Measurements from ENCODE around the gene MAMSTR. TPM values are rescaled to one million over a fixed set of nuclear protein-coding genes. Genes with fewer than 3 reads are reported as not detected.
A peak's percentile ranks its signal among the peaks of the same experiment; 100 is the strongest.

MAMSTR gene
- total RNA-seq (1.6 and 2.4 TPM in 2 replicates), polyA plus RNA-seq (0.17 and 0.60 TPM in 2 replicates), polyA minus RNA-seq (0.29 and 0.51 TPM in 2 replicates)
- 1.4 TPM for total RNA-seq (2013)

- TF ChIP-seq CTCF (IDR thresholded peaks at IDR 0.05) = no peak
- no peak for TF ChIP-seq EZH2 (IDR thresholded peaks at IDR 0.05; ENCODE audit: borderline replicate concordance, insufficient read depth, low read depth, low read length, poor library complexity, severe bottlenecking)
- Histone ChIP-seq H3K27ac (ENCODE audit: low read length in 2 of 2) (peak within 1 kb of the TSS; percentile 92 to 93), H3K27me3 (replicated peaks in 1 of 4; ENCODE audit: control extremely low read depth in 1 of 4, control insufficient read depth in 3 of 4, insufficient read depth in 4 of 4, low read length in 3 of 4) (no peaks in the 10 kb centered on the region), H3K4me2 (replicated peaks; ENCODE audit: low read depth, low read length, poor library complexity, severe bottlenecking) (peak within 1 kb of the TSS; percentile 91), H3K79me2 (ENCODE audit: control insufficient read depth, insufficient read depth, low read length) (no peaks in the 10 kb centered on the region), H3K36me3 (replicated peaks in 1 of 2; ENCODE audit: control extremely low read depth in 1 of 2, control insufficient read depth in 1 of 2, extremely low read depth in 1 of 2, insufficient read depth in 2 of 2, low read length in 1 of 2) (no peaks in the 10 kb centered on the region), H2AFZ (ENCODE audit: insufficient read depth, low read depth, low read length, poor library complexity, severe bottlenecking) (peak within 1 kb of the TSS; percentile 91), H3K9ac (ENCODE audit: low read length) (peak within 1 kb of the TSS; percentile 88), H3K4me1 (ENCODE audit: control insufficient read depth in 2 of 2, insufficient read depth in 2 of 2, low read length in 2 of 2) (peaks cover 11 to 23% of the 10 kb centered on the region in 2 donors), H3K4me3 (ENCODE audit: control extremely low read depth in 1 of 5, extremely low read depth in 1 of 5, insufficient read depth in 1 of 5, low read depth in 2 of 5, low read length in 4 of 5) (peak within 1 kb of the TSS in 4 of 5 experiments; percentile 61 to 91 (median 79)), H3K9me3 (ENCODE audit: control extremely low read depth in 1 of 3, control insufficient read depth in 2 of 3, insufficient read depth in 1 of 3, low read length in 2 of 3) (peaks cover 0 to 18% (median 0%) of the 10 kb centered on the region in 3 donors), H4K20me1 (ENCODE audit: control insufficient read depth, insufficient read depth, low read length, poor library complexity, severe bottlenecking) (no peaks in the 10 kb centered on the region)
- ATAC-seq (ENCODE audit: low read depth) (no peak), DNase-seq (no peak)
- CTCF ChIA-PET = interaction anchor here (0.5 to 2.0 kb wide), 2 partner anchors 20 to 70 kb away, joined by 3 to 6 read pairs; no protein-coding TSS in a partner anchor
- intact Hi-C loops (cut with micrococcal nuclease) = loop anchor here (1.0 to 10.0 kb wide), 3 partner anchors 153 to 1305 kb away; partner anchors contain the start of genes PPP1R15A, SYNGR4, TMEM143 and VRK3
- WGBS (ENCODE audit: insufficient coverage) = 91% methylated on average over 33 of the region's 33 CpGs
- H3K9me3 Mint-ChIP-seq (ENCODE audit: insufficient read depth) = no peaks in the 10 kb centered on the region
- peak within 1 kb of the TSS; percentile 98 for H3K4me3 Mint-ChIP-seq
- no peaks in the 10 kb centered on the region for H3K27me3 Mint-ChIP-seq
- peaks cover 17% of the 10 kb centered on the region for H3K4me1 Mint-ChIP-seq
- POLR2A ChIA-PET = interaction anchor here (1.4 kb wide), 1 partner anchor 82 kb away, joined by 3 read pairs; no protein-coding TSS in a partner anchor
- peak within 1 kb of the TSS; percentile 98 for H3K27ac Mint-ChIP-seq
Measured at GRCh38 chr19:48719263-48720171, at the start of gene MAMSTR. MAMSTR (minus strand) TSS chr19:48719725; CDS start chr19:48719031, 694 bp downstream.

Measured in B cell (primary cell).